SK-N-SH treated with all-trans-retinoic acid at 6 μM for 48 hours (cell line): ENCODE results near the gene FCGBP.

ENCODE experiments used
- ATAC-seq: fragments of 200-7000 bp; cut with Tn5 transposase; 3 replicates; pipeline ENCODE4 v1.9.1; 2020; ENCODE audit warnings: mild to moderate bottlenecking, moderate library complexity
- ARNTL ChIP-seq: fragments of 450-650 bp; formaldehyde crosslinking; IDR thresholded peaks from 2 replicates; pipeline ENCODE4 v1.5.0; 2020; ENCODE audit warnings: low read depth, mild to moderate bottlenecking, moderate library complexity, borderline replicate concordance
- BACH2 ChIP-seq: fragments of 250-450 bp; sonication (Bioruptor Pico); IDR thresholded peaks from 2 replicates; pipeline ENCODE4 v1.9.0; 2021; ENCODE audit warnings: mild to moderate bottlenecking, borderline replicate concordance
- CSDC2 ChIP-seq: fragments of 250-450 bp; sonication (Bioruptor Pico); IDR thresholded peaks from 2 replicates; pipeline ENCODE4 v1.5.0; 2020; ENCODE audit warnings: mild to moderate bottlenecking, moderate library complexity
- ESRRG ChIP-seq: fragments of 250-450 bp; sonication (Bioruptor Pico); IDR thresholded peaks from 2 replicates; pipeline ENCODE4 v1.6.1; 2021; ENCODE audit warnings: mild to moderate bottlenecking
- ISL1 ChIP-seq: fragments of 250-450 bp; sonication (Bioruptor Pico); IDR thresholded peaks from 2 replicates; pipeline ENCODE4 v2.1.2; 2022; ENCODE audit warnings: mild to moderate bottlenecking, moderate library complexity
- OSR1 ChIP-seq: fragments of 250-450 bp; sonication (Bioruptor Pico); IDR thresholded peaks from 2 replicates; pipeline ENCODE4 v1.8.0; 2022; ENCODE audit warnings: moderate library complexity, mild to moderate bottlenecking, inconsistent platforms
- PPARA ChIP-seq: fragments of 250-450 bp; sonication (Bioruptor Pico); IDR thresholded peaks from 2 replicates; pipeline ENCODE4 v1.5.0; 2020; ENCODE audit warnings: mild to moderate bottlenecking, borderline replicate concordance
- RARB ChIP-seq: fragments of 250-450 bp; sonication (Bioruptor Pico); IDR thresholded peaks from 2 replicates; pipeline ENCODE4 v1.8.0; 2021; ENCODE audit warnings: mild to moderate bottlenecking, moderate library complexity
- SNAI2 ChIP-seq: fragments of 250-450 bp; sonication (Bioruptor Pico); IDR thresholded peaks from 2 replicates; pipeline ENCODE4 v1.5.0; 2020; ENCODE audit warnings: mild to moderate bottlenecking, moderate library complexity
- TCF4 ChIP-seq: fragments of 250-450 bp; sonication (Bioruptor Pico); IDR thresholded peaks from 2 replicates; pipeline ENCODE4 v1.8.0; 2021; ENCODE audit warnings: mild to moderate bottlenecking, moderate library complexity, borderline replicate concordance
- TOX ChIP-seq: fragments of 250-450 bp; sonication (Bioruptor Pico); IDR thresholded peaks from 2 replicates; pipeline ENCODE4 v1.8.0; 2021; ENCODE audit warnings: mild to moderate bottlenecking, moderate library complexity, borderline replicate concordance
- ZFP30 ChIP-seq: fragments of 450-650 bp; formaldehyde crosslinking; IDR thresholded peaks from 2 replicates; pipeline ENCODE4 v1.5.0; 2022; ENCODE audit warnings: mild to moderate bottlenecking, moderate library complexity
- ZNF565 ChIP-seq: fragments of 450-650 bp; formaldehyde crosslinking; conservative IDR thresholded peaks from 2 replicates; pipeline ENCODE4 v1.5.0; 2020; ENCODE audit warnings: low read depth, mild to moderate bottlenecking, moderate library complexity
- ZNF70 ChIP-seq: fragments of 450-650 bp; formaldehyde crosslinking; IDR thresholded peaks from 2 replicates; pipeline ENCODE4 v1.5.0; 2020; ENCODE audit warnings: mild to moderate bottlenecking, moderate library complexity
- ZNF8 ChIP-seq: fragments of 450-650 bp; formaldehyde crosslinking; IDR thresholded peaks from 2 replicates; pipeline ENCODE4 v1.5.0; 2020; ENCODE audit warnings: mild to moderate bottlenecking, moderate library complexity
- TF ChIP-seq, protein P1 (sequence below): fragments of 250-450 bp; sonication (Bioruptor Pico); IDR thresholded peaks from 2 replicates; pipeline ENCODE4 v1.8.0; 2020; ENCODE audit warnings: mild to moderate bottlenecking, moderate library complexity, borderline replicate concordance
- TF ChIP-seq, protein P2 (sequence below): fragments of 250-450 bp; sonication (Bioruptor Pico); IDR thresholded peaks from 2 replicates; pipeline ENCODE4 v1.5.1; 2020; ENCODE audit warnings: low read depth, mild to moderate bottlenecking, moderate library complexity
- TF ChIP-seq, protein P3 (sequence below): fragments of 250-450 bp; sonication (Bioruptor Pico); IDR thresholded peaks from 2 replicates; pipeline ENCODE4 v1.5.1; 2021; ENCODE audit warnings: mild to moderate bottlenecking, moderate library complexity
- TF ChIP-seq, protein P4 (sequence below): fragments of 250-450 bp; sonication (Bioruptor Pico); IDR thresholded peaks from 2 replicates; pipeline ENCODE4 v1.5.0; 2020; ENCODE audit warnings: mild to moderate bottlenecking, moderate library complexity
- TF ChIP-seq, protein P5 (sequence below): fragments of 250-450 bp; sonication (Bioruptor Pico); IDR thresholded peaks from 2 replicates; pipeline ENCODE4 v1.8.0; 2021; ENCODE audit warnings: low read depth, mild to moderate bottlenecking, moderate library complexity, borderline replicate concordance

FCGBP gene

DNA sequence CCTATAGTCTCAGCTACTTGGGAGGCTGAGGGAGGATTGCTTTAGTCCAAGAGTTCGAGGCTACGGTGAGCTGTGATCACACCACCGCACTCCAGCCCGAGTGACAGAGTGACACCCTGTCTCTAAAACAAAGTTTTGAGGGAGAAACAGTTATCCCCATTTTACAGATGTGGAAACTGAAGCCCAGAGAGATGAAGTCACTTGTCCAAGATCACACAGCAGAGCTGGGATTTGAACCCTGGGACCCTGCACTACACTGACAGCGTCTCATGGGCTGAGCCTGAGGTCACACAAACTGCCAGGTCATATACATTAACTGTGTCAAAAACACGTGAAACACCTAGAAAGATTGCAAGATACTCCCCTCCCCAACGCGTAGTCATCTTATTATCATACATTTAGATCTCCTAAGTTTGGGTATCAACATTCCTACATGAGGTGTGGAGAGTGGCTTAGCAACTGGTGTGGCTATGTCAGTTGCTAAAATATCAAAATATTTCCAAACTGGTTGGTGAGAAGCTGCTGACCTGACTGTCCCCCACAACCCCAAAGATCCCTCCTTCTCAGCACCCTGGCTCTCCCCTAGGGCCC lies 8.2 kb downstream of the FCGBP start:
- TF ChIP-seq CSDC2 (CRISPR knock-in tag), result no peak
- TF ChIP-seq, protein P1, sequence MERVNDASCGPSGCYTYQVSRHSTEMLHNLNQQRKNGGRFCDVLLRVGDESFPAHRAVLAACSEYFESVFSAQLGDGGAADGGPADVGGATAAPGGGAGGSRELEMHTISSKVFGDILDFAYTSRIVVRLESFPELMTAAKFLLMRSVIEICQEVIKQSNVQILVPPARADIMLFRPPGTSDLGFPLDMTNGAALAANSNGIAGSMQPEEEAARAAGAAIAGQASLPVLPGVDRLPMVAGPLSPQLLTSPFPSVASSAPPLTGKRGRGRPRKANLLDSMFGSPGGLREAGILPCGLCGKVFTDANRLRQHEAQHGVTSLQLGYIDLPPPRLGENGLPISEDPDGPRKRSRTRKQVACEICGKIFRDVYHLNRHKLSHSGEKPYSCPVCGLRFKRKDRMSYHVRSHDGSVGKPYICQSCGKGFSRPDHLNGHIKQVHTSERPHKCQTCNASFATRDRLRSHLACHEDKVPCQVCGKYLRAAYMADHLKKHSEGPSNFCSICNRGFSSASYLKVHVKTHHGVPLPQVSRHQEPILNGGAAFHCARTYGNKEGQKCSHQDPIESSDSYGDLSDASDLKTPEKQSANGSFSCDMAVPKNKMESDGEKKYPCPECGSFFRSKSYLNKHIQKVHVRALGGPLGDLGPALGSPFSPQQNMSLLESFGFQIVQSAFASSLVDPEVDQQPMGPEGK (CRISPR knock-in tag), result no peak
- no peak for TF ChIP-seq ZNF8
- TF ChIP-seq SNAI2 (CRISPR knock-in tag), result no peak
- TF ChIP-seq, protein P2, sequence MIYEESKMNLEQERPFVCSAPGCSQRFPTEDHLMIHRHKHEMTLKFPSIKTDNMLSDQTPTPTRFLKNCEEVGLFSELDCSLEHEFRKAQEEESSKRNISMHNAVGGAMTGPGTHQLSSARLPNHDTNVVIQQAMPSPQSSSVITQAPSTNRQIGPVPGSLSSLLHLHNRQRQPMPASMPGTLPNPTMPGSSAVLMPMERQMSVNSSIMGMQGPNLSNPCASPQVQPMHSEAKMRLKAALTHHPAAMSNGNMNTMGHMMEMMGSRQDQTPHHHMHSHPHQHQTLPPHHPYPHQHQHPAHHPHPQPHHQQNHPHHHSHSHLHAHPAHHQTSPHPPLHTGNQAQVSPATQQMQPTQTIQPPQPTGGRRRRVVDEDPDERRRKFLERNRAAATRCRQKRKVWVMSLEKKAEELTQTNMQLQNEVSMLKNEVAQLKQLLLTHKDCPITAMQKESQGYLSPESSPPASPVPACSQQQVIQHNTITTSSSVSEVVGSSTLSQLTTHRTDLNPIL (CRISPR knock-in tag), result no peak
- TF ChIP-seq RARB, result no peak
- no peak for TF ChIP-seq TOX (CRISPR knock-in tag)
- TF ChIP-seq ESRRG (CRISPR knock-in tag), result no peak
- TF ChIP-seq ISL1 (CRISPR knock-in tag), result no peak
- TF ChIP-seq OSR1, result no peak
- TF ChIP-seq, protein P3, sequence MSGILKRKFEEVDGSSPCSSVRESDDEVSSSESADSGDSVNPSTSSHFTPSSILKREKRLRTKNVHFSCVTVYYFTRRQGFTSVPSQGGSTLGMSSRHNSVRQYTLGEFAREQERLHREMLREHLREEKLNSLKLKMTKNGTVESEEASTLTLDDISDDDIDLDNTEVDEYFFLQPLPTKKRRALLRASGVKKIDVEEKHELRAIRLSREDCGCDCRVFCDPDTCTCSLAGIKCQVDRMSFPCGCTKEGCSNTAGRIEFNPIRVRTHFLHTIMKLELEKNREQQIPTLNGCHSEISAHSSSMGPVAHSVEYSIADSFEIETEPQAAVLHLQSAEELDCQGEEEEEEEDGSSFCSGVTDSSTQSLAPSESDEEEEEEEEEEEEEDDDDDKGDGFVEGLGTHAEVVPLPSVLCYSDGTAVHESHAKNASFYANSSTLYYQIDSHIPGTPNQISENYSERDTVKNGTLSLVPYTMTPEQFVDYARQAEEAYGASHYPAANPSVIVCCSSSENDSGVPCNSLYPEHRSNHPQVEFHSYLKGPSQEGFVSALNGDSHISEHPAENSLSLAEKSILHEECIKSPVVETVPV (CRISPR knock-in tag), result no peak
- TF ChIP-seq ZFP30, result no peak
- no peak for TF ChIP-seq BACH2 (CRISPR knock-in tag)
- TF ChIP-seq, protein P4, sequence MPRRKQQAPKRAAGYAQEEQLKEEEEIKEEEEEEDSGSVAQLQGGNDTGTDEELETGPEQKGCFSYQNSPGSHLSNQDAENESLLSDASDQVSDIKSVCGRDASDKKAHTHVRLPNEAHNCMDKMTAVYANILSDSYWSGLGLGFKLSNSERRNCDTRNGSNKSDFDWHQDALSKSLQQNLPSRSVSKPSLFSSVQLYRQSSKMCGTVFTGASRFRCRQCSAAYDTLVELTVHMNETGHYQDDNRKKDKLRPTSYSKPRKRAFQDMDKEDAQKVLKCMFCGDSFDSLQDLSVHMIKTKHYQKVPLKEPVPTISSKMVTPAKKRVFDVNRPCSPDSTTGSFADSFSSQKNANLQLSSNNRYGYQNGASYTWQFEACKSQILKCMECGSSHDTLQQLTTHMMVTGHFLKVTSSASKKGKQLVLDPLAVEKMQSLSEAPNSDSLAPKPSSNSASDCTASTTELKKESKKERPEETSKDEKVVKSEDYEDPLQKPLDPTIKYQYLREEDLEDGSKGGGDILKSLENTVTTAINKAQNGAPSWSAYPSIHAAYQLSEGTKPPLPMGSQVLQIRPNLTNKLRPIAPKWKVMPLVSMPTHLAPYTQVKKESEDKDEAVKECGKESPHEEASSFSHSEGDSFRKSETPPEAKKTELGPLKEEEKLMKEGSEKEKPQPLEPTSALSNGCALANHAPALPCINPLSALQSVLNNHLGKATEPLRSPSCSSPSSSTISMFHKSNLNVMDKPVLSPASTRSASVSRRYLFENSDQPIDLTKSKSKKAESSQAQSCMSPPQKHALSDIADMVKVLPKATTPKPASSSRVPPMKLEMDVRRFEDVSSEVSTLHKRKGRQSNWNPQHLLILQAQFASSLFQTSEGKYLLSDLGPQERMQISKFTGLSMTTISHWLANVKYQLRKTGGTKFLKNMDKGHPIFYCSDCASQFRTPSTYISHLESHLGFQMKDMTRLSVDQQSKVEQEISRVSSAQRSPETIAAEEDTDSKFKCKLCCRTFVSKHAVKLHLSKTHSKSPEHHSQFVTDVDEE (CRISPR knock-in tag), result no peak
- no peak for TF ChIP-seq ZNF70 (CRISPR knock-in tag)
- TF ChIP-seq TCF4 (CRISPR knock-in tag), result no peak
- TF ChIP-seq PPARA (CRISPR knock-in tag), result no peak
- no peak for TF ChIP-seq ZNF565 (CRISPR knock-in tag)
- TF ChIP-seq, all 23 proteins: peak for 0
- no peak for ATAC-seq

DNA sequence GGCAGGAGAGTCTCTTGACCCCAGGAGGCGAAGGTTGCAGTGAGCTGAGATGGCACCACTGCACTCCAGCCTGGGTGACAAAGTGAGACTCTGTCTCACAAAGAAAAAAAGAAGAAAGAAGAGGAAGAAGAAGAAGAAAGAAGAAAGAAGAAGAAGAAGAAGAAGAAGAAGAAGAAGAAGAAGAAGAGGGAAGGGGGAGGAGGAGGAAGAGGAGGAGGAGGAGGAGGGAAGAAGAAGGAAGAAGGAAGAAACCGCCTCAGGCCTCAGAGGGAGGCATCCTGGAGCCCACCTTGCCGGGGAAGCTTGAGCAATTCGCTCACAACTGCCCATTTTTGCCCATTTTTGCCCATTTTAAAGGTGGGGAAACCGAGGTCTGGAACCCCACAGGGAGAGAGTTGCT lies 9.5 kb downstream of the FCGBP start:
- no peak for ATAC-seq
- no peak for TF ChIP-seq OSR1
- TF ChIP-seq TCF4 (CRISPR knock-in tag), result no peak
- TF ChIP-seq RARB, result no peak
- TF ChIP-seq, protein P3 (CRISPR knock-in tag), result no peak

DNA sequence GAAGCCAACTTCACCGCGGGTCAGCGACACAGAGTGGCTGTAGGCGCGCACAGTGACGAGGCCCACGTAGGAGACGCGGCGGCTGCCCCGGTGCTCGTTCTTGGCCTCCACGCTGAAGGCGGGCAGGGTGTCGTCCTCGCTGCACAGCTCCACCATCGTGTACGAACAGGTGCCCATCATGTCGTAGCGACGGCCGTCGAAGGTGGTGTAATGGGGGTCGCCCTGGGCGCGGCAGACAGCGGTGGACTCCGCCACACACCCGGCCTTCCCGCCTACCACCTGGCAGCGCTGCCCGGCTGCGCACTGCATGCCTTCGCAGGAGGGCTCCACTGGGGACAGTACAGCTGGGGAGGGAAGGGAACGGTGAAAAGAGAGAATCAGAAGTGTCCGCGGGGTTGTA lies 10.0 kb downstream of the FCGBP start:
- no peak for ATAC-seq
- TF ChIP-seq ARNTL (no peak), ESRRG (CRISPR knock-in tag) (no peak)

DNA sequence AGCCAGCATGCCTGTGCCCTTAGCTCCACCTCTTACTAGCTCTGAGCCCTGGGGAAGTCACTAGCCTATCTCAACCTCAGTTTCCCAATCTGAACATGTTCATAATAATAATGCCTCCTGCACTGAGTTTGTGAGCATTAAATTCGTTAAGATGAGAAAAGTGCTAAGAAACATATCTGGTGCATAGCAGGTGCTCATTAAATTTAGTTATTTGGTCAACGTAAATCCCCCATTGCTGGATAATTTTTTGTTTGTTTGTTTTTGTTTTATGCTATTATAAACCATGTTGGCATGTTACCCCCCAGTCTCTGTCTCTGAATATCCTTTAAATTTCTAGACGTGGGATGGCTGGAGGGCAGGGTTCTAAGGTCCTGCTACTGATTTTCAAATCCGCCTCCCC lies 10.6 kb downstream of the FCGBP start:
- ATAC-seq, result no peak
- TF ChIP-seq ZNF70 (CRISPR knock-in tag) (no peak), RARB (no peak), ZFP30 (no peak), ZNF8 (no peak), ARNTL (no peak), TOX (CRISPR knock-in tag) (no peak), OSR1 (no peak)
- TF ChIP-seq, protein P3 (CRISPR knock-in tag), result no peak
- TF ChIP-seq, protein P4 (CRISPR knock-in tag), result no peak
- TF ChIP-seq, protein P5, sequence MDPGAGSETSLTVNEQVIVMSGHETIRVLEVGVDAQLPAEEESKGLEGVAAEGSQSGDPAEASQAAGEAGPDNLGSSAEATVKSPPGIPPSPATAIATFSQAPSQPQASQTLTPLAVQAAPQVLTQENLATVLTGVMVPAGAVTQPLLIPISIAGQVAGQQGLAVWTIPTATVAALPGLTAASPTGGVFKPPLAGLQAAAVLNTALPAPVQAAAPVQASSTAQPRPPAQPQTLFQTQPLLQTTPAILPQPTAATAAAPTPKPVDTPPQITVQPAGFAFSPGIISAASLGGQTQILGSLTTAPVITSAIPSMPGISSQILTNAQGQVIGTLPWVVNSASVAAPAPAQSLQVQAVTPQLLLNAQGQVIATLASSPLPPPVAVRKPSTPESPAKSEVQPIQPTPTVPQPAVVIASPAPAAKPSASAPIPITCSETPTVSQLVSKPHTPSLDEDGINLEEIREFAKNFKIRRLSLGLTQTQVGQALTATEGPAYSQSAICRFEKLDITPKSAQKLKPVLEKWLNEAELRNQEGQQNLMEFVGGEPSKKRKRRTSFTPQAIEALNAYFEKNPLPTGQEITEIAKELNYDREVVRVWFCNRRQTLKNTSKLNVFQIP (CRISPR knock-in tag), result no peak
